Stimulated activated CD4-positive, alpha-beta T cell treated with anti-CD3 and anti-CD28 coated beads, Interleukin-2, amount 100 ng/mL, for 24 hours (primary cell): ENCODE measurements around the gene ITGB6.

Source experiments
- DNase-seq, 2 donors: peaks; one replicate each; pipeline ENCODE4 v3.0.0-alpha.2; 2020

Gene ITGB6

GRCh38 chr2:160221391-160222276, 21.6 kb upstream of the ITGB6 start:
- DNase-seq: no peak

- peak; percentile 32 to 48 for DNase-seq
These were observed 20.5 kb upstream of the ITGB6 start for GRCh38 chr2:160220545-160221009.

- no peak for DNase-seq
These were observed 20.0 kb upstream of the ITGB6 start for GRCh38 chr2:160220026-160220425.

- no peak for DNase-seq
These were observed 14.7 kb upstream of the ITGB6 start for GRCh38 chr2:160214461-160215445.

- DNase-seq: no peak
These were observed 13.4 kb upstream of the ITGB6 start for GRCh38 chr2:160213511-160213910.

GRCh38 chr2:160210599-160211138, 10.6 kb upstream of the ITGB6 start:
- DNase-seq: peak; percentile 78 to 80

GRCh38 chr2:160209516-160209856, 9.4 kb upstream of the ITGB6 start:
- no peak for DNase-seq

GRCh38 chr2:160208655-160209515, 8.8 kb upstream of the ITGB6 start:
- no peak for DNase-seq

GRCh38 chr2:160207804-160208654, 8.0 kb upstream of the ITGB6 start:
- DNase-seq: no peak

- DNase-seq: no peak
These were observed 7.2 kb upstream of the ITGB6 start for GRCh38 chr2:160207271-160207670.

GRCh38 chr2:160206436-160206835, 6.4 kb upstream of the ITGB6 start:
- DNase-seq: no peak

GRCh38 chr2:160205505-160205904, 5.4 kb upstream of the ITGB6 start:
- DNase-seq: no peak

GRCh38 chr2:160203422-160203821, 3.4 kb upstream of the ITGB6 start:
- DNase-seq: no peak

- no peak for DNase-seq
These were observed 2.9 kb upstream of the ITGB6 start for GRCh38 chr2:160203007-160203406.

- DNase-seq: no peak
These were observed 1.9 kb upstream of the ITGB6 start for GRCh38 chr2:160201849-160202539.

GRCh38 chr2:160200921-160201320, 849 bp upstream of the ITGB6 start:
- no peak for DNase-seq

- no peak for DNase-seq
These were observed 1.0 kb downstream of the ITGB6 start for GRCh38 chr2:160199053-160199452.

- DNase-seq: no peak
These were observed 2.5 kb downstream of the ITGB6 start for GRCh38 chr2:160197587-160197986.

- no peak for DNase-seq
These were observed 5.1 kb downstream of the ITGB6 start for GRCh38 chr2:160194946-160195345.

GRCh38 chr2:160194351-160194750, 5.7 kb downstream of the ITGB6 start:
- DNase-seq: no peak
